ENCODE data around the gene TP53TG5.

TP53TG5 gene

DNA sequence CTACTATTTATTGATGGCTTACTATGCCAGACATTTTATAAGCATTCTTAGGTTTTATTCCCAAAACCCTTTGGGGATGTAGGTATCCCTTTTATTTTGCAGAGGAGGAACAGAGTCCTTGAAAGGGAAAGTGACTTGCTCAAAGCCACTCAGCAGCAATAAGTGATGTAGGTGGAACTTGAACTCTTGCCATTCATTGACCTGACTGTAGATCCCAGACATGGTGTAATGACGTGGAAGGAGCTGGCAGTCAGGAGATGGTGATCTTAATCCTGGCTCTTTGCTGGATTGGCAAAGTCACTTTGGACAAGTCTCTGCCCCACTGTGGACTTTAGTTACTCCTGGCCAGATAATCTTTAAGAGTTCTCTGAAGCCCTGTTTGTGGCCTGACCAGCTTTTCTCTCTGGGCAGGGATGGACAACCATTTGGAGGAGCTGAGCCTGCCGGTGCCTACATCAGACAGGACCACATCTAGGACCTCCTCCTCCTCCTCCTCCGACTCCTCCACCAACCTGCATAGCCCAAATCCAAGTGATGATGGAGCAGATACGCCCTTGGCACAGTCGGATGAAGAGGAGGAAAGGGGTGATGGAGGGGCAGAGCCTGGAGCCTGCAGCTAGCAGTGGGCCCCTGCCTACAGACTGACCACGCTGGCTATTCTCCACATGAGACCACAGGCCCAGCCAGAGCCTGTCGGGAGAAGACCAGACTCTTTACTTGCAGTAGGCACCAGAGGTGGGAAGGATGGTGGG lies 31.6 kb upstream of the TP53TG5 start:
- no peak overlapping the region for H3K4me3 ChIP-seq
- in situ Hi-C loops (cut with MboI; ENCODE audit: low sequenced_read_pairs), result no loop called here
- DNase-seq (ENCODE audit: low spot score in 2 of 2), result no peak
- H3K27me3 ChIP-seq (ENCODE audit: low read depth), result no peaks in the 10 kb centered on the region
- peaks cover 7% of the 10 kb centered on the region for H3K4me1 ChIP-seq
- H3K9me3 ChIP-seq, result peaks cover 1% of the 10 kb centered on the region; the same call in 1 of the 2 replicates
- H3K36me3 ChIP-seq (replicated peaks), result peaks cover 29% of the 10 kb centered on the region

DNA sequence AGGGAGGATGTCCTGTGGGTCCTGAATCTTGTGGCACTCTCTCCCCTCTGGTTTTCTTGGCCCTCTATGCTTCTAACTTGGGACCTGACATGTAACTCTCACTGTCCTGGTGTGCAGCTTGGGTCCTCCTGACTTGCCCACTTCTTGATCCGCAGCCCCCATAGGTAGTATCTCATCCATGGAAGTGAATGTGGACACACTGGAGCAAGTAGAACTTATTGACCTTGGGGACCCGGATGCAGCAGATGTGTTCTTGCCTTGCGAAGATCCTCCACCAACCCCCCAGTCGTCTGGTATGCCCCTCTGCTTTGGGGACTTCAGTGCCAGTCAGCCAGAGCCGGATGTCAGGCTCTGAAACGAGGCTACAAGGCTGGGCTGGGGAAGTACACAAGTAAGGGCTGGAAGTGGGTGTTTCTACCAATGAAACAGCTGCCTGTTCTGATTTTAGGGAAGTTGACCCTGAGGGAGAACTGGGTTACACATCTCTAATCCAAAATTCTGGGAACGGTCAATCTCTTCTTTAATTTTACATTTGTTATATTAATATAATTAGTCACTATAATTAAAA lies 30.6 kb upstream of the TP53TG5 start:
- in situ Hi-C loops (cut with MboI; ENCODE audit: low sequenced_read_pairs), result no loop called here
- no peak for DNase-seq (ENCODE audit: low spot score in 2 of 2)
- H3K4me1 ChIP-seq, result peaks cover 7% of the 10 kb centered on the region

GRCh38 chr20:45407783-45408645 lies 29.9 kb upstream of the TP53TG5 start, which contains the start of gene DBNDD2:
DBNDD2 (plus strand) TSS chr20:45408289; CDS start chr20:45408468, 179 bp downstream.
- in situ Hi-C loops (cut with MboI; ENCODE audit: low sequenced_read_pairs), result no loop called here
- no peak for DNase-seq (ENCODE audit: low spot score in 2 of 2)
- Histone ChIP-seq H3K4me1 (peaks cover 7% of the 10 kb centered on the region), H3K36me3 (replicated peaks) (peaks cover 29% of the 10 kb centered on the region), H3K9me3 (no peaks in the 10 kb centered on the region), H3K27me3 (ENCODE audit: low read depth) (no peaks in the 10 kb centered on the region), H3K4me3 (peak within 1 kb of the TSS; percentile 69)

More for the DNA sequence above, 30.6 kb upstream of the TP53TG5 start:
- peaks cover 29% of the 10 kb centered on the region for H3K36me3 ChIP-seq (replicated peaks)
- no peaks in the 10 kb centered on the region for H3K27me3 ChIP-seq (ENCODE audit: low read depth)
- no peaks in the 10 kb centered on the region for H3K9me3 ChIP-seq
- no peak overlapping the region for H3K4me3 ChIP-seq

GRCh38 chr20:45407067-45407745 lies 29.1 kb upstream of the TP53TG5 start:
- H3K9me3 ChIP-seq, result no peaks in the 10 kb centered on the region
- in situ Hi-C loops (cut with MboI; ENCODE audit: low sequenced_read_pairs), result no loop called here
- peaks cover 29% of the 10 kb centered on the region for H3K36me3 ChIP-seq (replicated peaks)
- DNase-seq (ENCODE audit: low spot score in 2 of 2), result peak; percentile 11 to 48
- no peaks in the 10 kb centered on the region for H3K27me3 ChIP-seq (ENCODE audit: low read depth)
- H3K4me3 ChIP-seq, result peak overlapping the region; percentile 69
- H3K4me1 ChIP-seq, result peaks cover 7% of the 10 kb centered on the region

GRCh38 chr20:45406260-45407066 lies 28.3 kb upstream of the TP53TG5 start:
- Histone ChIP-seq H3K27me3 (ENCODE audit: low read depth) (no peaks in the 10 kb centered on the region), H3K4me1 (peaks cover 7% of the 10 kb centered on the region), H3K9me3 (peaks cover 6% of the 10 kb centered on the region; the same call in 1 of the 2 replicates), H3K36me3 (replicated peaks) (peaks cover 29% of the 10 kb centered on the region), H3K4me3 (peak overlapping the region; percentile 69)
- DNase-seq (ENCODE audit: low spot score in 2 of 2), result peak; percentile 56 to 92
- in situ Hi-C loops (cut with MboI; ENCODE audit: low sequenced_read_pairs), result no loop called here

DNA sequence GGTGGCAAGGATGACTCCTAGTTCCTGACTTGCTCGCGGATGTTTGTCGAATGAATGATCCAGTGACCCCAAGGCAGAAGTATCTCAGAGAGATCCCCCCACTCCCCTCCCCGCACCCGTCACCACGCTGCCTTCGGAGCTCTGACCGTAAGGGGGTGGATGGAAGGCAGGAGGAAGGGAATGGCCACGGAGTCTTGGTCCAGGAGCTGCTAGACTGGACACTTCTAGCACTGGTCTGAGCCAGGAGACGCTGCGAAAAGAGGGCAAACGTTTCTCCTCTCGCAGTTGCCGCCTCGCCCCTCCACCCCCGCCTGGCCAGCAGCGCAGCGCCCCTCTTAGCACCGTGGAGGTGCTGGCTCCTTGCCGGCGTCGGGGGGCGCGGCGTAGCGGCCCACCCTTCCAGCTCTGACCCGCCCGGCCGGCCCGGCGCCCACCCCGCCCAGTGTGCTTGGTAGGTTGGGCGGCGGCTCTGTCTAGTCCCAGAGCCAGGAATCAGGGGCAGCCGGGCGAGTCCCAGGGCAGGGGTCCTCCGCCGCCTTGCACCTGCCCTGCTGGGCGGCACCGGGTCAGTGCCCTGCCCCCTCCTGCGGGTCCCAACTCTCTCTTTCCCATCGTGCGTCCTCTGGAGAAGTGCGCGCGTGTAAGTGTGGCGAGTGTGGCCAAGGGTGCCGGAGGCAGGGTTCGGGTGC lies 27.6 kb upstream of the TP53TG5 start:
- Histone ChIP-seq H3K36me3 (replicated peaks) (peaks cover 23% of the 10 kb centered on the region), H3K27me3 (ENCODE audit: low read depth) (no peaks in the 10 kb centered on the region), H3K4me3 (peak overlapping the region; percentile 69), H3K4me1 (peaks cover 7% of the 10 kb centered on the region), H3K9me3 (peaks cover 12% of the 10 kb centered on the region)
- peak in 1 of 2 experiments; percentile 45 for DNase-seq (ENCODE audit: low spot score in 2 of 2)
- in situ Hi-C loops (cut with MboI; ENCODE audit: low sequenced_read_pairs), result no loop called here

- H3K4me1 ChIP-seq, result peaks cover 7% of the 10 kb centered on the region
- in situ Hi-C loops (cut with MboI; ENCODE audit: low sequenced_read_pairs), result no loop called here
- no peaks in the 10 kb centered on the region for H3K27me3 ChIP-seq (ENCODE audit: low read depth)
- no peak overlapping the region for H3K4me3 ChIP-seq
- no peak for DNase-seq (ENCODE audit: low spot score in 2 of 2)
- H3K9me3 ChIP-seq, result peaks cover 22% of the 10 kb centered on the region
- peaks cover 11% of the 10 kb centered on the region for H3K36me3 ChIP-seq (replicated peaks)
Measured at GRCh38 chr20:45404438-45404837, 26.3 kb upstream of the TP53TG5 start.

DNA sequence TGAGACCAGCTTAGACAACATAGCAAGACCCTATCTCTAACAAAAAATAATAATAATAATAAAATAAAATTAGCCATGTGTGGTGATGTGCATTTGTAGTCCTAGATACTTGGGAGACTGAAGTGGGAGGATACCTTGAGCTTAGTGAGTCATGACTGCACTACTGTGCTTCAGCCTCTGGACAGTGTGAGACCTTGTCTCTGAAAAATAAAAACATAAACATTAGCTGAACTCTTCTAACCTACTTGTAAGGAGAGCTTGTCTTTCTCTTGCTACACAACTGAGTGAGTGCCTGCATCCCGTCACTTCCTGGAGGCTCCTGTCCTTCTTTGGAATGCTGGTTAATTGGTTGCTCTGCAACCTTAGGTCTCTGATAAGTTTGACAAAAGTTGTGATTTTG lies 24.8 kb upstream of the TP53TG5 start:
- Histone ChIP-seq H3K9me3 (peaks cover 25% of the 10 kb centered on the region), H3K4me1 (peaks cover 6% of the 10 kb centered on the region), H3K27me3 (ENCODE audit: low read depth) (no peaks in the 10 kb centered on the region), H3K4me3 (no peak overlapping the region), H3K36me3 (replicated peaks) (no peaks in the 10 kb centered on the region)
- DNase-seq (ENCODE audit: low spot score in 2 of 2), result no peak
- in situ Hi-C loops (cut with MboI; ENCODE audit: low sequenced_read_pairs), result no loop called here

- no peak for DNase-seq (ENCODE audit: low spot score in 2 of 2)
- Histone ChIP-seq H3K4me3 (no peak overlapping the region), H3K27me3 (ENCODE audit: low read depth) (no peaks in the 10 kb centered on the region), H3K9me3 (peaks cover 25% of the 10 kb centered on the region), H3K4me1 (no peaks in the 10 kb centered on the region), H3K36me3 (replicated peaks) (no peaks in the 10 kb centered on the region)
- in situ Hi-C loops (cut with MboI; ENCODE audit: low sequenced_read_pairs), result no loop called here
Measured at GRCh38 chr20:45400346-45401031, 22.4 kb upstream of the TP53TG5 start.

GRCh38 chr20:45399018-45399417 lies 20.9 kb upstream of the TP53TG5 start:
- Histone ChIP-seq H3K4me3 (no peak overlapping the region), H3K27me3 (ENCODE audit: low read depth) (no peaks in the 10 kb centered on the region), H3K36me3 (replicated peaks) (no peaks in the 10 kb centered on the region), H3K9me3 (peaks cover 25% of the 10 kb centered on the region), H3K4me1 (no peaks in the 10 kb centered on the region)
- no peak for DNase-seq (ENCODE audit: low spot score in 2 of 2)
- in situ Hi-C loops (cut with MboI; ENCODE audit: low sequenced_read_pairs), result no loop called here

DNA sequence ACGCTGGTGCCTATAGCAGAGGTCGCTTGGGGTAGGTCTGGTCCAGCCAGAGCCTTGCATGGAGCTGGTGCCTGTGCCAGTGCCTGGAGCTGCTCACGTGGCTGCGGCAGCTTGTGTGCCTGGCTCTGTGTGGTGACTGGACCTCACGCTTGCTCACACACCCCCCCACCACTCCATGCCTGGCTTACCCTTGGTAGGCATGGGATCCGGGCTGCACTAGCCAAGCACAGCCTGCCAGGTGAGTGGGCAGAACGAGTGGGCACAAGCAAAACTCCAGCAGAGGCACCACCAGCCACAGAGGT lies 16.9 kb upstream of the TP53TG5 start:
- no peak for DNase-seq (ENCODE audit: low spot score in 2 of 2)
- H3K4me1 ChIP-seq, result no peaks in the 10 kb centered on the region
- no peaks in the 10 kb centered on the region for H3K36me3 ChIP-seq (replicated peaks)
- H3K9me3 ChIP-seq, result peaks cover 7% of the 10 kb centered on the region
- H3K4me3 ChIP-seq, result no peak overlapping the region
- in situ Hi-C loops (cut with MboI; ENCODE audit: low sequenced_read_pairs), result no loop called here
- no peaks in the 10 kb centered on the region for H3K27me3 ChIP-seq (ENCODE audit: low read depth)
